ENCODE results near the gene RAP1A. TPM values are rescaled to one million over a fixed set of nuclear protein-coding genes. Genes with fewer than 3 reads are reported as not detected.

Gene RAP1A
- total RNA-seq, 2 donors from 2014 or later, result 83.9 to 146 TPM

DNA sequence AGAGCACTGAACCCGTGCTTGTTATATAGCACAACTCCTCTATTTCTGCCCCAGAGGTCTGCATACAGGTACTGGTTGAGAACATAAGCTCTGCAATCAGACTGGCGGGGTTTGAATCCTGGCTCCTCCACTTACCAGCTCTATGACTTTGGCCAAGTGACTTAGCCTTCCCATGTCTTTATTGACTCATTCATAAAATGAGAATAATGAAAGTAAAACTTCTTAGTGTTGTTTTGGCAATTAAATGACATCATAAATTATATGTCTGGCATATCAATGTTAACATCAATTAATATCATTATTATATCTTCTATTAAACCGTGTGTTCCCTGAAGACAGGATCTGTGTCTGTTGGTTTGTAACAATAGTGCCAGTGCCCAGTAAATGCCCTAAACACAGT lies 115.3 kb downstream of the RAP1A start:
- intact Hi-C loops (cut with DNase I), result no loop called here

DNA sequence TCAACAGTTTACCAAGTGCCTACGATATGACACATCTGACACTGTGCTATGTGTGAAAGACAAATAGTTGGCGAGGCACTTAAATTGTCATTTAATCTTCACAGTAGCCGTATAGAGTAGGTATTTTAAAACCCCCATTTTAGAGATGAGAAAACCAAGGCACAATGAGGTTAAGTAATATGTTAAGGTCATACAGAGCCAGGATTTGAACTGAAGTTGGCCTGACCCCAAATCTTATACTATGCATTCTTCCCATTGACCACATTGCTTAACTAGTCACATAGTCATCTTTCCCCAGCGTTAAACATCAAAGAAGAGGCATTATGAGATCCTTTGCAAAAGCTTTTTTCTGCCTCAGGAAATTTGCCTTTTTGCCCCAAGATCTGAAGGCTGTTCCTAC lies 115.7 kb downstream of the RAP1A start:
- H3K9ac ChIP-seq (ENCODE audit: low read depth in 2 of 2, low read length in 2 of 2), result no peak overlapping the region
- H3K36me3 ChIP-seq, result no peaks in the 10 kb centered on the region
- H3K4me3 ChIP-seq, result no peak overlapping the region
- intact Hi-C loops (cut with DNase I), result no loop called here
- H3K27me3 ChIP-seq, result no peaks in the 10 kb centered on the region
- no peak overlapping the region for H3K27ac ChIP-seq
- H3K9me3 ChIP-seq, result no peaks in the 10 kb centered on the region
- peaks cover 5% of the 10 kb centered on the region for H3K4me1 ChIP-seq
- no peak for DNase-seq
- TF ChIP-seq, protein P1, sequence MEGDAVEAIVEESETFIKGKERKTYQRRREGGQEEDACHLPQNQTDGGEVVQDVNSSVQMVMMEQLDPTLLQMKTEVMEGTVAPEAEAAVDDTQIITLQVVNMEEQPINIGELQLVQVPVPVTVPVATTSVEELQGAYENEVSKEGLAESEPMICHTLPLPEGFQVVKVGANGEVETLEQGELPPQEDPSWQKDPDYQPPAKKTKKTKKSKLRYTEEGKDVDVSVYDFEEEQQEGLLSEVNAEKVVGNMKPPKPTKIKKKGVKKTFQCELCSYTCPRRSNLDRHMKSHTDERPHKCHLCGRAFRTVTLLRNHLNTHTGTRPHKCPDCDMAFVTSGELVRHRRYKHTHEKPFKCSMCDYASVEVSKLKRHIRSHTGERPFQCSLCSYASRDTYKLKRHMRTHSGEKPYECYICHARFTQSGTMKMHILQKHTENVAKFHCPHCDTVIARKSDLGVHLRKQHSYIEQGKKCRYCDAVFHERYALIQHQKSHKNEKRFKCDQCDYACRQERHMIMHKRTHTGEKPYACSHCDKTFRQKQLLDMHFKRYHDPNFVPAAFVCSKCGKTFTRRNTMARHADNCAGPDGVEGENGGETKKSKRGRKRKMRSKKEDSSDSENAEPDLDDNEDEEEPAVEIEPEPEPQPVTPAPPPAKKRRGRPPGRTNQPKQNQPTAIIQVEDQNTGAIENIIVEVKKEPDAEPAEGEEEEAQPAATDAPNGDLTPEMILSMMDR (IDR thresholded peaks at IDR 0.05), result no peak

More for the DNA sequence above, 115.3 kb downstream of the RAP1A start:
- no peak for DNase-seq
- Histone ChIP-seq H3K4me1 (peaks cover 5% of the 10 kb centered on the region), H3K27ac (peak overlapping the region; percentile 29), H3K9ac (ENCODE audit: low read depth in 2 of 2, low read length in 2 of 2) (no peak overlapping the region), H3K36me3 (no peaks in the 10 kb centered on the region), H3K4me3 (no peak overlapping the region), H3K9me3 (no peaks in the 10 kb centered on the region), H3K27me3 (no peaks in the 10 kb centered on the region)
- TF ChIP-seq, protein P1 (IDR thresholded peaks at IDR 0.05), result no peak

DNA sequence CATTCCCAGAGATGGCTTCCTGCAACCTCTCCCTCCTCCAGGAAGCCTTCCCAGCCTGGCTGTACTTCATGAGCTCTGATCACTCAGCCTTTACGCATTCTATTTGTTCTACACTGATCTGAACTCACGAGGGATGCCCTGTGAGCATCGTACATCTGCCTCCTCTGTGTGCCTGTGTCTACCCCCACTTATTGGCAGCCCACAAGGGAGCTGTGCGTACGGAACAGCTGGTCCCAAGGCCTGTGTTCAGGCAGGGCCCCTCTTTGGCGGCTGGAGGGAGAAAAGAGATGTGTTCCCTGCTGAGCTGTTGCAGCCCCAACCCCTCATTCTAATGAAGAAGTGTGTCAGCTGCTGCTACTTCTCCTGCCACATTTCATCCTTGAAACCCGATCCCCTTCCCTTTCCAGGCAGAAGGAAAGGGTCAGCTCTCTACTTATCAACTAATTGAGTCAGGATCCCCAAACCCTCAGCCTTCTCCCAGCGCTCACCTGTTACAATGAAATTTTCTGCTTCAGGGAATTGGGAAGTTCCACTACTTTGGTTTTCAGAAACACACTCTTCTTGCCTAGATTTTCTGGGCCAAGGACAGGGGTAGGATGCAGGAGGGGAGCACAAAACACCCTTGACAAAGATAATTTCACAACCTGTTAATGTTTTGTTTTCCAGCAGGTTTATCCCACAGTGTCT lies 116.4 kb downstream of the RAP1A start:
- no peak for DNase-seq
- no peak overlapping the region for H3K9ac ChIP-seq (ENCODE audit: low read depth in 2 of 2, low read length in 2 of 2)

DNA sequence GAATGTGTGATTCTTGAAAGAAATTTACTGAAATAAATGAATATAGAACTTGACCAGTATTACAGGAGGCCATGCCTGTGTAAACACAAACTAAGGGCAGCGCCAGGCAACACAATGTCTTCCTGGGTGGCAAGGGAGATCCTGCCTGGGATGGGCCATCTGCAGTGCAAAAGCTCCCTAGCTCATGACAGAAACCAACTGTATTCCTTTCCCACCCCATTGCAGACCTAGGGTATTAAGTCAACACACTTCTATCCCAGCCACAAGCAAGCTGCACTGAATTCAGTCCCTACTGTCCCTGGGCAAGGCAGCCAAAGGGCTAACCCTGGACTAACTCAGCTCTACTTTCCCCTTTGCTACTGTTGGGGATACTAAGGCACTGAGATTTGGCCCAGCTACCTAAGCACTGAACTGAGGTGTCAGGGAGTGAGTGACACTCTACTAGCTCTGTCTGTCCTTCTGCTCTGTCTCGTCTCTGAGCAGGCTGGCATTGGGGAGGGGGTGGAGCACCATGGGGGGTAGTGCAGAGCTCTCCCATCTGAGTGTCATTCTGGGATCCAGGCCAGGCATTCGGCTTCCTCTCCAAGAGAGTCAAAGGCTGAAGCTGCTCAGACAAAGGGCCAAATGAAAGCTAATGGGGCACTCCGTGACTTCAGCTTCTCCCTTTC lies 117.1 kb downstream of the RAP1A start:
- Histone ChIP-seq H3K27me3 (no peaks in the 10 kb centered on the region), H3K9ac (ENCODE audit: low read depth in 2 of 2, low read length in 2 of 2) (no peak overlapping the region), H3K27ac (no peak overlapping the region), H3K4me1 (peaks cover 5% of the 10 kb centered on the region), H3K4me3 (no peak overlapping the region), H3K9me3 (no peaks in the 10 kb centered on the region), H3K36me3 (no peaks in the 10 kb centered on the region)
- intact Hi-C loops (cut with DNase I), result no loop called here
- TF ChIP-seq, protein P1 (IDR thresholded peaks at IDR 0.05), result no peak
- no peak for DNase-seq

More for the DNA sequence above, 116.4 kb downstream of the RAP1A start:
- Histone ChIP-seq H3K4me3 (no peak overlapping the region), H3K4me1 (peaks cover 5% of the 10 kb centered on the region), H3K36me3 (no peaks in the 10 kb centered on the region), H3K9me3 (no peaks in the 10 kb centered on the region), H3K27me3 (no peaks in the 10 kb centered on the region), H3K27ac (no peak overlapping the region)
- TF ChIP-seq, protein P1 (IDR thresholded peaks at IDR 0.05), result no peak
- intact Hi-C loops (cut with DNase I), result no loop called here

DNA sequence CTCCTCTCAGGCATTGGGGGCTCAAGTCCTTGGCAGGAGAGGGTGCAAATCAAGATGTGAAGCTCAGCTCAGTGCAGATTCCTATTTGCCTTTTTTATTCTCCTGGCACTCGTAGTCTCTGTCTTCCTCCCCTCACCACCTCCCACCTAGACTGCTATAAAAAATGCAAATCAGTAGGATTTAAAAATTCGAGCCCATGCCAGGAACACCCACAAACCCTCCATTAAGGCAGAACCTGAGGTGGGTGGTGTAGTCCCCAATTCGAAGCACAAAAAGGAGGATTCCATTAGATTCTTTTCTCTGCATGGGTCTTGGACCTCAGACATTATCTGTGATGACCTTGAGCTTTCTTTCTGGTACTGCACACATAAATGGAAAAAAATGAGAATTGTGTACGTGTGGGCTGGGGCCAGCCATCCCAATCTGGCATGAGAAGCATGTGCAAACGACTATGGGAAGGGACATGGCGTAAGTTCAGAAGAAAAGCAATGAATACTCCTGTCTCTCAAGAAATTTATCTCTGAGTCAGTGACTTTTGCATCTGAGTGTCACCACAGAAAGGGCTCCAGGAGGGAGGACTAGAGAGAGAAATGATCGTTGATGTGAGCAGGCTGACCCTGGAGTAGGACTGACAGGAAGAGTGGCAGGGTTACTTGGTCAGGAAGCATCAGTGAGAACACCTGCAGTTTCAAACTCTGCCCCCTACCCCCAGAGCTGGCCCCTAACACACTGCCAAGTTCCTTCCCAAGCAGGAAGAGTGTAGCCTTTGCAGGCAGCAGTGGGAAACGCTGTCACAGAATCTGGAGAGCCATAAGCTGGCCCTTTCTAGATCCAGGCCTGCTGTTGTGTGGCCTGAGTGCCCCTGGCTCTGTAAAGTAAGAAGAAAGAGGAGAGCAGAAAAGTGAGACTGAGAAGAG lies 117.9 kb downstream of the RAP1A start:
- Histone ChIP-seq H3K4me1 (peaks cover 5% of the 10 kb centered on the region), H3K27me3 (no peaks in the 10 kb centered on the region), H3K27ac (no peak overlapping the region), H3K4me3 (peak overlapping the region; percentile 58), H3K9me3 (no peaks in the 10 kb centered on the region), H3K36me3 (no peaks in the 10 kb centered on the region), H3K9ac (ENCODE audit: low read depth in 2 of 2, low read length in 2 of 2) (peak overlapping the region; percentile 81 to 89)
- TF ChIP-seq, protein P1 (IDR thresholded peaks at IDR 0.05), result no peak
- no peak for DNase-seq
- intact Hi-C loops (cut with DNase I), result no loop called here
